ENCODE measurements around the gene C1RL. TPM values are rescaled to one million over a fixed set of nuclear protein-coding genes. Genes with fewer than 3 reads are reported as not detected.

The C1RL gene
- total and polyA plus RNA-seq, 2 experiments from 2014 or later = 26.4 to 64.5 TPM

DNA sequence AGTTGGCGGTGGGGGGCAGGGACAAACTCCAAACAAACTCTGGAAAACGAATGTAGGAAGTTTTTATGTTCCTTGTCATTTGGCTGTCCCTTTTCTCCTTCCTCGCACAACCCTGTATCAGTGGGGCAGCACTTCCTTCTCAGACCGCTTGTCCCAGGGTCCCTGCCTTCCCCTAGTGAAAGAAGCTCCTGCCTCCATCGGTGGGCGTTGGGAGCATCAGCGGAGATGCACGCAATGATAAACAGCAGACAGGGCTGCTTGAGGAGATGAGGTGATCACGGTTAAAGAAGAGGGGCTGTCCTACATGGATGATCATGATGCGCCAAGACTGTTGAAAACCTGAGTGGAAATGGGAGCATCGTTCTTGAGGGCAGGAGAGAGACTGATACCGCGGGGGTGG lies 47.9 kb downstream of the C1RL start:
- no peak for DNase-seq (ENCODE audit: low spot score)
- Histone ChIP-seq H3K4me2 (peak overlapping the region; percentile 69), H2AFZ (no peak overlapping the region), H4K20me1 (ENCODE audit: insufficient read depth, poor library complexity, severe bottlenecking) (no peaks in the 10 kb centered on the region), H3K4me3 (no peak overlapping the region), H3K79me2 (no peaks in the 10 kb centered on the region), H3K27me3 (no peaks in the 10 kb centered on the region), H3K36me3 (replicated peaks; ENCODE audit: insufficient read depth, low read depth) (no peaks in the 10 kb centered on the region), H3K9me2 (replicated peaks; ENCODE audit: insufficient read depth) (no peaks in the 10 kb centered on the region), H3K4me1 (ENCODE audit: insufficient read depth) (peaks cover 7% of the 10 kb centered on the region), H3K9me3 (ENCODE audit: low read depth) (no peaks in the 10 kb centered on the region), H3K27ac (peak overlapping the region; percentile 69)
- WGBS (ENCODE audit: low lambda C conversion rate, missing lambda C conversion rate) = 80% methylated on average over 13 of the region's 13 CpGs
- TF ChIP-seq, protein P1, sequence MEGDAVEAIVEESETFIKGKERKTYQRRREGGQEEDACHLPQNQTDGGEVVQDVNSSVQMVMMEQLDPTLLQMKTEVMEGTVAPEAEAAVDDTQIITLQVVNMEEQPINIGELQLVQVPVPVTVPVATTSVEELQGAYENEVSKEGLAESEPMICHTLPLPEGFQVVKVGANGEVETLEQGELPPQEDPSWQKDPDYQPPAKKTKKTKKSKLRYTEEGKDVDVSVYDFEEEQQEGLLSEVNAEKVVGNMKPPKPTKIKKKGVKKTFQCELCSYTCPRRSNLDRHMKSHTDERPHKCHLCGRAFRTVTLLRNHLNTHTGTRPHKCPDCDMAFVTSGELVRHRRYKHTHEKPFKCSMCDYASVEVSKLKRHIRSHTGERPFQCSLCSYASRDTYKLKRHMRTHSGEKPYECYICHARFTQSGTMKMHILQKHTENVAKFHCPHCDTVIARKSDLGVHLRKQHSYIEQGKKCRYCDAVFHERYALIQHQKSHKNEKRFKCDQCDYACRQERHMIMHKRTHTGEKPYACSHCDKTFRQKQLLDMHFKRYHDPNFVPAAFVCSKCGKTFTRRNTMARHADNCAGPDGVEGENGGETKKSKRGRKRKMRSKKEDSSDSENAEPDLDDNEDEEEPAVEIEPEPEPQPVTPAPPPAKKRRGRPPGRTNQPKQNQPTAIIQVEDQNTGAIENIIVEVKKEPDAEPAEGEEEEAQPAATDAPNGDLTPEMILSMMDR (IDR thresholded peaks at IDR 0.05; ENCODE audit: poor library complexity) = no peak
- TF ChIP-seq EZH2 (IDR thresholded peaks at IDR 0.05; ENCODE audit: borderline replicate concordance) = no peak
- no peak for TF ChIP-seq EZH2phosphoT487 (IDR thresholded peaks at IDR 0.05; ENCODE audit: low read depth, severe bottlenecking, unreplicated experiment)

DNA sequence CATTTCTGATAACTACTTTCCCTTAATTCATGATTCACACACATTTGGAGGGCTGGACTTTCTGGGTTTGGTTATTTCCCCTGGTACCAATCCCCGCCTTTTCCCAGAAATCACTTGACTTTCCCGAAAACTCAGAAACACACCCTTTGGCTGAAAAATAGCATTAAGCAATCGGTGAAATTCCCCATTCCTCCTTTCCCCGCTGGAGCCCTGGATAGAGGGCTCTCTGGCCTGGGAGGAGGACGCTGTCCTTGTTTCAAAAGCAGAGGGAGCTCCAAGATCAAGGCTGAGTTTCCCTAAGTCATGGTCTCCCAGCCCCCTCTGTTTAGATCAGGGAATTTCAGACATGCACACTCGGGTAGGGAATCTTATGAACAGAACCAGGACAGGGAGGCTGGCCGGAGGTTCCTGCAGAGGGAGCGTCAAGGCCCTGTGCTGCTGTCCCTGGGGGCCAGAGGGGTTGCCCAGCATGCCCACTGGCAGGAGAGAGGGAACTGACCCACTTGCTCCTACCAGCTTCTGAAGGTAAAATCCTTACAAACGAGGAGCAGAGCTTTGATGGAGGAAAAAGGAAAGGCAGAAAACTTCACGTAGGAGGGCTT lies 48.6 kb downstream of the C1RL start, which contains the start of gene C1S:
TSS of gene C1S (plus strand) at position 366 of the 602 bp plus-strand sequence. CDS start 1,195 bp downstream, outside the sequence.
- Histone ChIP-seq H3K27ac (peak within 1 kb of the TSS; percentile 69), H3K4me3 (no peak within 1 kb of the TSS)
- WGBS (ENCODE audit: low lambda C conversion rate, missing lambda C conversion rate) = 32% methylated on average over 10 of the region's 10 CpGs

GRCh38 chr12:7059780-7060179 lies 49.2 kb downstream of the C1RL start:
- H3K36me3 ChIP-seq (replicated peaks; ENCODE audit: insufficient read depth, low read depth) = no peaks in the 10 kb centered on the region
- H2AFZ ChIP-seq = no peak overlapping the region
- no peak overlapping the region for H3K4me2 ChIP-seq
- H3K4me1 ChIP-seq (ENCODE audit: insufficient read depth) = peaks cover 7% of the 10 kb centered on the region
- no peaks in the 10 kb centered on the region for H3K9me2 ChIP-seq (replicated peaks; ENCODE audit: insufficient read depth)
- H4K20me1 ChIP-seq (ENCODE audit: insufficient read depth, poor library complexity, severe bottlenecking) = no peaks in the 10 kb centered on the region
- WGBS (ENCODE audit: low lambda C conversion rate, missing lambda C conversion rate) = 87% methylated on average over 4 of the region's 4 CpGs
- H3K79me2 ChIP-seq = no peaks in the 10 kb centered on the region
- peak overlapping the region; percentile 30 for H3K27ac ChIP-seq
- DNase-seq (ENCODE audit: low spot score) = no peak
- TF ChIP-seq, protein P1 (IDR thresholded peaks at IDR 0.05; ENCODE audit: poor library complexity) = no peak
- TF ChIP-seq EZH2 (IDR thresholded peaks at IDR 0.05; ENCODE audit: borderline replicate concordance) = no peak
- TF ChIP-seq EZH2phosphoT487 (IDR thresholded peaks at IDR 0.05; ENCODE audit: low read depth, severe bottlenecking, unreplicated experiment) = no peak
- H3K9me3 ChIP-seq (ENCODE audit: low read depth) = no peaks in the 10 kb centered on the region
- H3K4me3 ChIP-seq = no peak overlapping the region
- no peaks in the 10 kb centered on the region for H3K27me3 ChIP-seq

More for the DNA sequence above, 48.6 kb downstream of the C1RL start, which contains the start of gene C1S:
- no peaks in the 10 kb centered on the region for H3K79me2 ChIP-seq
- H3K27me3 ChIP-seq = no peaks in the 10 kb centered on the region
- H3K36me3 ChIP-seq (replicated peaks; ENCODE audit: insufficient read depth, low read depth) = no peaks in the 10 kb centered on the region
- no peaks in the 10 kb centered on the region for H3K9me3 ChIP-seq (ENCODE audit: low read depth)
- DNase-seq (ENCODE audit: low spot score) = peak; percentile 87
- H3K4me2 ChIP-seq = peak within 1 kb of the TSS; percentile 69
- H4K20me1 ChIP-seq (ENCODE audit: insufficient read depth, poor library complexity, severe bottlenecking) = no peaks in the 10 kb centered on the region
- H3K4me1 ChIP-seq (ENCODE audit: insufficient read depth) = peaks cover 7% of the 10 kb centered on the region
- no peak within 1 kb of the TSS for H2AFZ ChIP-seq
- no peaks in the 10 kb centered on the region for H3K9me2 ChIP-seq (replicated peaks; ENCODE audit: insufficient read depth)
- TF ChIP-seq EZH2phosphoT487 (IDR thresholded peaks at IDR 0.05; ENCODE audit: low read depth, severe bottlenecking, unreplicated experiment) (no peak), EZH2 (IDR thresholded peaks at IDR 0.05; ENCODE audit: borderline replicate concordance) (no peak)
- TF ChIP-seq, protein P1 (IDR thresholded peaks at IDR 0.05; ENCODE audit: poor library complexity) = peak; percentile 72

All from hepatocyte (in vitro differentiated cells).